ENCODE measurements around the gene ARHGAP15. TPM values are rescaled to one million over a fixed set of nuclear protein-coding genes. Genes with fewer than 3 reads are reported as not detected.
A peak's percentile ranks its signal among the peaks of the same experiment; 100 is the strongest.

Gene ARHGAP15
- total RNA-seq, 2 experiments from 2014 or later: 72.1 to 98.4 TPM

- Histone ChIP-seq H3K9me3 (ENCODE audit: low read length) (peaks cover 4% of the 10 kb centered on the region; the same call in 1 of the 2 replicates), H3K27ac (ENCODE audit: low read depth, low read length, poor library complexity, severe bottlenecking) (peak overlapping the region; percentile 71), H3K4me3 (ENCODE audit: low read depth, low read length, poor library complexity, severe bottlenecking) (no peak overlapping the region), H4K20me1 (ENCODE audit: insufficient read depth, low read length) (no peaks in the 10 kb centered on the region), H3K9me2 (ENCODE audit: insufficient read depth, low read length) (no peaks in the 10 kb centered on the region), H3K79me2 (ENCODE audit: insufficient read depth, low read depth, low read length) (no peaks in the 10 kb centered on the region; the same call in 1 of the 2 replicates), H3K4me2 (ENCODE audit: low read length) (peak overlapping the region; percentile 24; the same call in 1 of the 2 replicates), H3K36me3 (ENCODE audit: insufficient read depth, low read length) (peaks cover 22% of the 10 kb centered on the region), H3K4me1 (ENCODE audit: insufficient read depth, low read length, poor library complexity, severe bottlenecking) (peaks cover 30% of the 10 kb centered on the region), H2AFZ (ENCODE audit: low read length) (no peak overlapping the region)
- no TSS peak for BruUV-seq (replicated peaks)
- ChIA-PET CTCF (ENCODE audit: unreplicated experiment) (no interaction called here), POLR2A (interaction anchor here (0.6 to 1.3 kb wide), 7 partner anchors 14 to 1865 kb away, joined by 3 to 9 read pairs (median 4); no protein-coding TSS in a partner anchor)
- TF ChIP-seq CTCF (conservative IDR thresholded peaks at IDR 0.05; ENCODE audit: low read length) (no peak), EZH2phosphoT487 (IDR thresholded peaks at IDR 0.05; ENCODE audit: borderline replicate concordance, low read depth, low read length) (no peak)
- intact Hi-C loops (cut with micrococcal nuclease; ENCODE audit: unreplicated experiment): no loop called here
- peak; percentile 83 for DNase-seq (ENCODE audit: low spot score)
Measured at GRCh38 chr2:143261986-143262385, 132.8 kb downstream of the ARHGAP15 start.

- H3K4me3 ChIP-seq (ENCODE audit: low read depth, low read length, poor library complexity, severe bottlenecking): no peak overlapping the region
- BruUV-seq (replicated peaks): no TSS peak
- intact Hi-C loops (cut with micrococcal nuclease; ENCODE audit: unreplicated experiment): no loop called here
- H3K36me3 ChIP-seq (ENCODE audit: insufficient read depth, low read length): peaks cover 22% of the 10 kb centered on the region
- peak overlapping the region; percentile 71 for H3K27ac ChIP-seq (ENCODE audit: low read depth, low read length, poor library complexity, severe bottlenecking)
- H3K79me2 ChIP-seq (ENCODE audit: insufficient read depth, low read depth, low read length): no peaks in the 10 kb centered on the region; the same call in 1 of the 2 replicates
- ChIA-PET CTCF (ENCODE audit: unreplicated experiment) (no interaction called here), POLR2A (interaction anchor here (0.6 to 1.3 kb wide), 4 partner anchors 15 to 1865 kb away, joined by 4 to 5 read pairs (median 4); no protein-coding TSS in a partner anchor)
- H3K9me2 ChIP-seq (ENCODE audit: insufficient read depth, low read length): no peaks in the 10 kb centered on the region
- no peaks in the 10 kb centered on the region for H4K20me1 ChIP-seq (ENCODE audit: insufficient read depth, low read length)
- peaks cover 30% of the 10 kb centered on the region for H3K4me1 ChIP-seq (ENCODE audit: insufficient read depth, low read length, poor library complexity, severe bottlenecking)
- no peak overlapping the region for H2AFZ ChIP-seq (ENCODE audit: low read length)
- peak; percentile 7 for DNase-seq (ENCODE audit: low spot score)
- H3K4me2 ChIP-seq (ENCODE audit: low read length): no peak overlapping the region
- TF ChIP-seq EZH2phosphoT487 (IDR thresholded peaks at IDR 0.05; ENCODE audit: borderline replicate concordance, low read depth, low read length): no peak
- TF ChIP-seq CTCF (conservative IDR thresholded peaks at IDR 0.05; ENCODE audit: low read length): no peak
- H3K9me3 ChIP-seq (ENCODE audit: low read length): peaks cover 4% of the 10 kb centered on the region; the same call in 1 of the 2 replicates
Measured at GRCh38 chr2:143262389-143262788, 133.2 kb downstream of the ARHGAP15 start.

GRCh38 chr2:143263066-143263625 lies 133.9 kb downstream of the ARHGAP15 start:
- no peak for TF ChIP-seq EZH2phosphoT487 (IDR thresholded peaks at IDR 0.05; ENCODE audit: borderline replicate concordance, low read depth, low read length)
- peak; percentile 50 for TF ChIP-seq CTCF (conservative IDR thresholded peaks at IDR 0.05; ENCODE audit: low read length)
- no peaks in the 10 kb centered on the region for H4K20me1 ChIP-seq (ENCODE audit: insufficient read depth, low read length)
- ChIA-PET POLR2A (no interaction called here), CTCF (ENCODE audit: unreplicated experiment) (no interaction called here)
- intact Hi-C loops (cut with micrococcal nuclease; ENCODE audit: unreplicated experiment): no loop called here
- no peak overlapping the region for H3K4me3 ChIP-seq (ENCODE audit: low read depth, low read length, poor library complexity, severe bottlenecking)
- DNase-seq (ENCODE audit: low spot score): no peak
- H3K79me2 ChIP-seq (ENCODE audit: insufficient read depth, low read depth, low read length): no peaks in the 10 kb centered on the region; the same call in 1 of the 2 replicates
- no peak overlapping the region for H3K27ac ChIP-seq (ENCODE audit: low read depth, low read length, poor library complexity, severe bottlenecking)
- peaks cover 29% of the 10 kb centered on the region for H3K4me1 ChIP-seq (ENCODE audit: insufficient read depth, low read length, poor library complexity, severe bottlenecking)
- H3K9me2 ChIP-seq (ENCODE audit: insufficient read depth, low read length): no peaks in the 10 kb centered on the region
- no peak overlapping the region for H3K4me2 ChIP-seq (ENCODE audit: low read length)
- peaks cover 22% of the 10 kb centered on the region for H3K36me3 ChIP-seq (ENCODE audit: insufficient read depth, low read length)
- H2AFZ ChIP-seq (ENCODE audit: low read length): no peak overlapping the region
- H3K9me3 ChIP-seq (ENCODE audit: low read length): peaks cover 4% of the 10 kb centered on the region; the same call in 1 of the 2 replicates
- no TSS peak for BruUV-seq (replicated peaks)

Measured in OCI-LY7 (cell line).